HG02678 (cell line): ENCODE measurements around the gene SCCPDH.

ENCODE experiments used
- ATAC-seq: cut with Tn5 transposase; IDR thresholded peaks from one replicate; pipeline ENCODE4 v1.9.1; 2021; ENCODE audit warnings: mild to moderate bottlenecking, moderate library complexity; ENCODE audit not compliant: unreplicated experiment

SCCPDH gene

GRCh38 chr1:246782120-246782900, 58.1 kb downstream of the SCCPDH start:
- peak; percentile 82 for ATAC-seq

GRCh38 chr1:246784621-246785493, 60.6 kb downstream of the SCCPDH start:
- ATAC-seq, result no peak

- no peak for ATAC-seq
These were observed 61.4 kb downstream of the SCCPDH start for GRCh38 chr1:246785494-246786111.

GRCh38 chr1:246786606-246787238, 62.5 kb downstream of the SCCPDH start:
- no peak for ATAC-seq

- no peak for ATAC-seq
These were observed 63.7 kb downstream of the SCCPDH start for GRCh38 chr1:246787781-246788513.

- ATAC-seq, result no peak
These were observed 64.7 kb downstream of the SCCPDH start for GRCh38 chr1:246788895-246789338.

- no peak for ATAC-seq
These were observed 65.5 kb downstream of the SCCPDH start for GRCh38 chr1:246789454-246790339.

- ATAC-seq, result no peak
These were observed 66.2 kb downstream of the SCCPDH start for GRCh38 chr1:246790364-246790763.

- no peak for ATAC-seq
These were observed 66.6 kb downstream of the SCCPDH start for GRCh38 chr1:246790833-246791232.

GRCh38 chr1:246791303-246791918, 67.2 kb downstream of the SCCPDH start:
- no peak for ATAC-seq

- no peak for ATAC-seq
These were observed 68.4 kb downstream of the SCCPDH start for GRCh38 chr1:246792603-246793002.

GRCh38 chr1:246793356-246793896, 69.2 kb downstream of the SCCPDH start:
- ATAC-seq, result no peak

- ATAC-seq, result no peak
These were observed 70.0 kb downstream of the SCCPDH start for GRCh38 chr1:246794048-246794827.

- no peak for ATAC-seq
These were observed 70.8 kb downstream of the SCCPDH start for GRCh38 chr1:246794828-246795671.

- ATAC-seq, result no peak
These were observed 71.9 kb downstream of the SCCPDH start for GRCh38 chr1:246795906-246796694.

GRCh38 chr1:246797157-246797556, 72.9 kb downstream of the SCCPDH start:
- ATAC-seq, result no peak
